HG03439 (cell line): ENCODE results near the gene MYO7A.
"Not testable (repeated sequence)": the region's sequence is repeated elsewhere in the genome, so short reads cannot be mapped to it uniquely, and the experiment has no call there.

Experiments used
- ATAC-seq: cut with Tn5 transposase; IDR thresholded peaks from one replicate; pipeline ENCODE4 v1.9.1; 2021; ENCODE audit warnings: mild to moderate bottlenecking, moderate library complexity; ENCODE audit not compliant: unreplicated experiment

The MYO7A gene

DNA sequence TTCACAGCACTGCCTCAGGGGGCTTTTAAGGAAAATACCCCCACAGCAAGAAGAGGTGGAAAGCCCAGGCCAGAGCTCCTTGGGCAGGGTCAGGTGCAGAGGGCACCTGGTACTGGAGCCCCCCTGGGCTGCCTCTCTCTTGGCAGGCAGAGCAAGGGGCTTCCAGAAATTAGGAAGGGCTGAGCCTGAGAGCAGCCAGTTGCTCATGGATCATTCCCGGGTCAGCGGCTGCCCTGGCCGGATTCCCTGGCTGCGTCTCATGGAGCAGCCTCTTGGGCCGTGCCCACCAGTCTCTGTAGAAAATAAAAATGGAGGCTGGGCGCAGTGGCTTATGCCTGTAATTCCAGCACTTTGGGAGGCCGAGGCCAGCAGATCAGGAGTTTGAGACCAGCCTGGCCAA is 35.7 kb upstream of the MYO7A start:
- ATAC-seq: no peak

DNA sequence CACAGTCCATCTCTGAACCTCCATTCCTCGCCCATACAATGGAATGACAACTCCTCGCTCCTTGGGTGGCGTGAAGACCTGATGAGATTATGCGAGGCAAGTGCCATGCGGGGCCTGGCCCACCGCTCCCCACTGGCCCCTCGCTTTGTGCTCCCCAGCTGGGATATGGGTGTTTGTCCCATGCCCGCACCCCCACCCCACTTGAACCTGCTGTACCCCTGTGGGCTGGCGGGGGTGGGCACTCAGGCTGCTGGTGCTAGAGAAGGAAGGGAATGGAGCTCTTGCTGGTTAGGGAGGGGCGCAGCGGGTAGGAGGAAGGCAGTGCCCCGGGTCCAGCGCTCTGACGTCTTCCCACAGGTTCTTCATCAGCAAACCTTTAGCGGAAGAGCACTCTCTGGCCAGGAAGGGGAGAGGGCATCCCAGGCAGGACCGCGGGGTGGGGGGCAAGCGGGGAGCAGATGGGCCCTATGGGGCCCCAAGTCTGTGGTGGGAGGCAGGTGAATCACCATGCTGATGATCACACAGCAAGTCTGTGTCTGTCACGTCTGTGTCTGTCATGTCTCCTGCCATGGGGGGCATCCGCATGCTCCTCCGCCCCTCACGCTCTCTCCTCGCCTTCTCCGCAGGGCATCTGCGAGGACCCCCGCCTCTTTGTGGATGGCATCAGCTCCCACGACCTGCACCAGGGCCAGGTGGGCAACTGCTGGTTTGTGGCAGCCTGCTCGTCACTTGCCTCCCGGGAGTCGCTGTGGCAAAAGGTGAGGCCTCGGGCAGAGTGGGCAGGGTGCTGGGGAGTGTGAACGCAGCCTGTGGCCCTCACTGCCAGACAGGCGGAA is 34.8 kb upstream of the MYO7A start:
- no peak for ATAC-seq

DNA sequence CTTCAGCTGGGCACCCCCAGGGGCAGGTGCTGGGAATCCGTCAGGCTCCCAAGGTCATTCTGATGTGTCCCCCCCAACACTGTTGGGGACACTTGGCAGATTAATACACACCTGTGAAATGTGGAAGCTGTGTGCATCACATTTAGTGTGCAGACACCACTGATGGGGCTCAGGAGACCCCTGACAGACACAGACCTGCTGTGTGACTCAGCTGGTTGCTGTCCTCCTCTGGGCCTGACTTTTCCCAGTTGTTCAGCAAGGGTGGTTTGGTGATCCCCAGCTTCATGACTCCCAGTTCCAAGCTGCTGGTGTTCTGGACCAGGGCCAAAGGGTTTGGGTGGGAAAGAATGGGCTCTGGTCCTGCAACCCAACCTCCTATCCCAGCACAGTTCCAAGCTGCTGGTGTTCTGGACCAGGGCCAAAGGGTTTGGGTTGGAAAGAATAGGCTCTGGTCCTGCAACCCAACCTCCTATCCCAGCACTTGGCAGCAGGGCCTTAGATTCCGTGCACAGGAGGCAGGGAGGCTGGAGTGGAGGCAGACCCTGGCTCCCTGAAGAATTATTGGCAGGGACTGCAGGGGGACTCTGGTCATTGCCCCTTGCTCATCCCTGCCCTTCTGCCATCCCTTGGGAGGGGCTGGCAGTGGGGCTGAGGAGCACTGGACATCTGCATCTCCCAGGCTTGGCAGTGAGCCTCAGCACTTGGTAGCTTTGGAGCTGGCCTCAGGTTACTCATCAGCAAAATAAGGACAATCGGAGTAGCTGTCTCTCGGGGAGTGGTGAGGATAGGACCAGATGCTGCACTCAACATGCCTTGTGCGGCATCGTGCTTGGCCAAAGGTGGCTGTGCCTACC is 33.8 kb upstream of the MYO7A start:
- no peak for ATAC-seq

DNA sequence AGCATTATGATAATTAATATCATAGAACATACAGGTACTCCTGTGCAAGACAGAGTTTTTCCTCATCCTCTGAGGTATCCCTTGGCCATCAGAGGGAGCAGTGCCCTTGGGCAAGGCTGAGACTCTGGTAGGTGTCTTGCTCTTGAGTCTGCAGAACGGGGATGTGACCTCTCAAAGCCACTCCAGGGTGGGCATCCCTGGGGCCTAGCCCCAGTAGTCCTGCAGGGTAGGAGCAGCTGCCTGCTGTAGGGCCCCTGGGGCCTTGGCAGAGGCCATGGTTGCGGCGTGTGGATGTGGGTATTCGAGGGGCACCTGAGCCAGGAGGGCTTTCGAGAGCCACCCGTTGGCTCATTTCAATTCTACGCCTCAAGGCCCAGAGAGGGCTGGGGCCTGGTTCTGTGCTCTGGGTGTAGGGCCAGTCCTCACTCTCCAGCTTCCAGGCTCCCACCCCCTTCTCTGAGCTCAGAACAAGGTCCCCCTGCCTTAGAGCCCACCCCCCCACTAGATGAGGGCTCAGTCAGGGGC is 33.1 kb upstream of the MYO7A start:
- no peak for ATAC-seq

DNA sequence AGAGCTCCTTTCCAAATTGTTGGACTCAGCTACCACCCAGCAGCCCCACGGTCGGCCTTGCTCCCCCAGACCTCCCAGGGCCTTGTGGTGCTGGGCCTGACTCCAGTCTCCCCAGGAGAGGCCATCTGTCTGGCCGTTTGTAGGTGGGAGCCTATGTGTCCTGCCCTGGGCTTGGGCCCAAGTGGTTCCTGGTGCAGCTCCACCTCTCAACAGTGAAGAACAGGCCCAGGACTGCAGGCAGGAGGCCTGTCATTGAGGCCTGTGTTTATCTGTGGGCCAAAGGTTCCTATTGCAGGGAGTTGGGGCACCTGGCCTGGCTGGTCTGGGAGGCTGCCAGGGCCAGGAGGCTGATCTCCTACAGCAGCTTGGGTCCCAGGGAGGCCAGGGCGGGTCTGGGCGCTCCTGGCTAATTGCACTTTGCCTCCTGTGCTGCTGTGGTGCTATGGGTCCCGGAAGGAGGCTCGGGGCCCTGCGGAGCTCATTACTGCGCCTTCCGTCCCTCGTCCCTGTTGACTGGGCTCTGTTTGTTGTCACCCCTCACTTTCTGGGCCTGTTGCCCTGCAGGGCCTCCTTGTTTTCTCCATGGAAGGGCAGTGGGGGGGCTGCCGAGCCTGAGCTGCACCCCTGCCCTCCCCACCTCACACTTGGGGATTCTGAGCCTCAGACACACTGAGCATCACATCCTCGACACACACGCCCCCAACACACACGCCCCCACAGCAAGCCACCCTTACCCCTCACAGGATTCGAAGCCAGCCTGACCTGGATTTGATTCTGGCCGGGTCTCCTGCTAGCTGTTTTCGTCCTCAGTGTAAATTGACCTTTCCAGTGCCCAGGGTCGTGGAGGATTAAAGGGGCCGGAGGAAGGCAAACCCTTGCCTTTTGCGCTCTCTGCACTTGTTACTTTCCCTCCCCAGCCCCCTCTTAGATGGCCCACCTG is 32.2 kb upstream of the MYO7A start:
- ATAC-seq: no peak

DNA sequence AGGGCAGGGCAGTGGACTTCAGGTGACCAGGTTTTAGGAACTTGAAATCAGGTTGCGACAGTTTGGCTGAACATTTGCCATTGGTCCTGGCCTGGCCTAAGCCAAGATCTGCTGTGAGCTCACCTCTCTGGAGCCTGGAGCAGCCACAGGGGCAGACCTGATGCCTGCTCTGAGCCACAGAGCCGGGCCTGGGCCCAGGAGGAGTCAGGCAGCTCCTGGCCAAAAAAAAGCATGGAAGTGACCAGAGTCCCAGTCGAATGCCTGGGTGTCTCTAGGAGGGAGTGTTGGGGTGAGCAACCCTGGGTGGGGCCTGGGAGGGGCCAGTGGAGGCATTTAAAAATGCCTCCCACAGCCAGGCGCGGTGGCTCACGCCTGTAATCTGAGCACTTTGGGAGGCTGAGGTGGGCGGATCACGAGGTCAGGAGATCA is 31.4 kb upstream of the MYO7A start:
- ATAC-seq: no peak

DNA sequence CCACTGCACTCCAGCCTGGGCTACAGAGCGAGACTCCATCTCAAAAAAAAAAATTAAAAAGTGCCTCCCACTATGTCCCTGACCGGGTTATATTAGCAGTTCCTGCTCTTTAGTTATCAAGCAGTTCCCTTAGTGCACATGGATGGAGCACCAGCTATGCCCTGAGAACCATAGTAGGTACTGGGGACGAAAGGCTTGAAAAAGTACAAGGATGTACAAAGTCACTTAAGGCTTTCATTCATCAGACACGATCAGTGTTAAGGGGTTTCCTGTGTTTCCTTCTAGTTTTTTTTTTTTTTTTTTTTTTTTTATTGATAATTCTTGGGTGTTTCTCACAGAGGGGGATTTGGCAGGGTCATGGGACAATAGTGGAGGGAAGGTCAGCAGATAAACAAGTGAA is 30.9 kb upstream of the MYO7A start:
- ATAC-seq: not testable (repeated sequence)

DNA sequence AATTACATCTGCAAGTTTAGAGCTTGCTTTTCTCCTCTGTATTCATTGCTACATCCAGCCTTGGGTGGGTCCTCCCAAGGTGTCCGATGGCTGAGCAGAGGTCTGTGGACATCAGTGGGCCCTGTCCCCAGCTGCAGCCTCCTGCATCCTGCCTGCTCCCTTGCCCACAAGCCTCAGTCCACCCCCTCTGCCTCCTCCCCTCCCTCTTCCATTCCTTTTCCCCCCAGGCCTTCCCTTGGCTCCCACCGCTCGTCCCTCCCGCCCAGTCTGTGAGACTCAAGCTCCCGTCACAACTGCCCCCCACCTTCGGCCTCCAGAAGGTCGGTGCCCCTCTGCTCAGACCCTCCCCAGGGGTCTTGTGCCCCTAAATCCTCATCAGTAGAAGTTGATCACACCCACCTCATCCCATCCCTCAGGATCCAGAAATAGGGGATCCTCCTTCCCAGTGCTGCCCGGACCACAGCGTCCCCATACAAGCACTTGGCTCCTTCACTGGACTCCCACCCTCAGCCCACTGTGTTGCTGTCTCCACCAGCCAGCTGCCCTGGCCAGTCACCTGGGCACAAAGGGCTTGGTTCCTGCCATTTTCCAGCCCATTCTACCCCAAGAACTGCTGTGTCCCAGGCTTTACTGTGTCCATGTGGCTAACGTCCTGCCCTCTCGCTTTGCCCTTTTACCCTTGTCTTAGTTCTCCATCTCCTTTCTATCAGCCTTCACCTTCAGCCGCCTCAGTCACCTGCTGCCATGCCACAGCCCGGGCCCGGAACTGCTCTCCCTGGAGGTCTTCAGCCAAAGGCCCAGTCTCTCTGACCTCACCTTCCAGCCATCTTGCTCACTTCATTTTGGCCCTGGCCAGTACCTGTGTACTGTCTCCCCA is 27.6 kb upstream of the MYO7A start:
- no peak for ATAC-seq

DNA sequence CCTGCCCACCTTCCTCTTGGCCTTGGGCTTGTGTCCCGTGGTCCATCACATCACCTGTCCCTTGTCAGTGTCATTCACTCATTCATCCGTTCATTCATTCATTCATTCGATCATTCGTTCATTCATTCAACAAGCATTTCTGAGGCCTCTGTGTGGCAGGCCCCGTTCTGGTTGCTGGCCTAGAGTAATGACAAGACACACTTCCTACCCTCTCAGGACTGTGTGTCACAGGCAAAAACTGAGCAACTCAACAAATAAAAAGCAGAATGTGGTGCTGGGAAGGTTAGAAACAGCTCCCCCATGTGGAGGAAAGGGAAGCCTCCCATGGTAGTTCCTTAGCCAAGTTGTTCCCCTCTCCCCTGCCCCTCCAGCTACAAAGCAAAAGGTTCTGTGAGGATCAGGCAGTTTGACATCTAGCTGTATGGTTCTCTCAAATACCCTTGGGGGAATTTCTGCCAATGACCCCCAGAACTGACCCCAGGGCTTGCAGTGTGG is 27.0 kb upstream of the MYO7A start:
- no peak for ATAC-seq

DNA sequence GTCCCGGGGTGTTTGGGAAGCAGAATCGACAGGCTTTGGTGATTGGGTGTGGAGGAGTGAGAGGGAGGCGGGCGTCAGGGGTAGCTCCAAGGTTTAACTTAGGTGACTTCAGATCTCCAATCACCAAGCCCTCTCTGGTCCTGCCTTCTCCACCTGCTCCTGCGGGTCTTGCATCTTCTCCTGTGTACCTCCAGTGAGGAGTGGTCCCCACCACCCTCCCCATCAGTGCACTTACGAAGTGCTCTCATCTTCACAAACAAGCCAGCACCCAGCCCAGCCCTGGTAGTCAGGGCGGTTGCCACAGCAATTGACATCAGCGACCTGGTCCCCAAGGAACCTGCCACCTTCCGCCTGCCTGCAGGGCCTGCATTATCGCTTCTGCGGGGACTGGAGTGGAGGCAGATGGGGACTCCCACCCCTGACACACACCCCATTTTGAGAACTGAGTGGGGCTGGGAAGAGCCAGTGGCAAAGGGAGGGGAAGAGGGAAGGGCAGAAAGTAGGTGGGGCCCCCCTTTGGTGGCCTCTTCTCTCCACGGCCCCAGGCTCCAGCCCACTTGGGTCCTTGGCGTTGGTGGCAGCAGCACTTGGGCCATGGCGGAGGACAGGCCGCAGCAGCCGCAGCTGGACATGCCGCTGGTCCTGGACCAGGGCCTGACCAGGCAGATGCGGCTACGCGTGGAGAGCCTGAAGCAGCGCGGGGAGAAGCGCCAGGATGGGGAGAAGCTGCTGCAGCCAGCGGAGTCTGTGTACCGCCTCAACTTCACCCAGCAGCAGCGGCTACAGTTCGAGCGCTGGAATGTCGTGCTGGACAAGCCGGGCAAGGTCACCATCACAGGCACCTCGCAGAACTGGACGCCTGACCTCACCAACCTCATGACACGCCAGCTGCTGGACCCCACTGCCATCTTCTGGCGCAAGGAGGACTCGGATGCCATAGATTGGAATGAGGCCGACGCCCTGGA is 25.5 kb upstream of the MYO7A start, which contains the start of gene OMP:
OMP (plus strand) TSS at position 595 of the 965 bp plus-strand sequence; CDS start at position 595, 0 bp downstream.
- no peak for ATAC-seq

DNA sequence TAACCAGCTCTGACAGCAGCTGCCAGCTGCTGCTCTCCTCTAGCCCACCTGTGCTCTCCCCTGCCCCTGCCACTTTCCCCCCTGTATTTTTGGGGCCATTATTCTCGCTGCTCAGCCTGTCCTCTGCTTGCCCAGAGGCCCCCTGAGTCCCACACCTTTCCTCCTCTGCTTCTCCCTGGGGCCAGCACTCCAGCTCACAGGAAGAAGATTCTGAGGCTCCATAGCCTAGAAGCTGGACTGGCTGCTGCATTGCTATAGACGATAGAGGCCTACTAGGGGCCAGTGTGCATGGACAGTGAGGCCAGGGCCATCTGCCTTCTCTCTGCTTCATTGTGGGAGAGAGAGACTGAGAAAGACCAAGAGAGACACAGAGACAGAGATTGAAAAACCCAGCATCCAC is 24.7 kb upstream of the MYO7A start:
- ATAC-seq: no peak

DNA sequence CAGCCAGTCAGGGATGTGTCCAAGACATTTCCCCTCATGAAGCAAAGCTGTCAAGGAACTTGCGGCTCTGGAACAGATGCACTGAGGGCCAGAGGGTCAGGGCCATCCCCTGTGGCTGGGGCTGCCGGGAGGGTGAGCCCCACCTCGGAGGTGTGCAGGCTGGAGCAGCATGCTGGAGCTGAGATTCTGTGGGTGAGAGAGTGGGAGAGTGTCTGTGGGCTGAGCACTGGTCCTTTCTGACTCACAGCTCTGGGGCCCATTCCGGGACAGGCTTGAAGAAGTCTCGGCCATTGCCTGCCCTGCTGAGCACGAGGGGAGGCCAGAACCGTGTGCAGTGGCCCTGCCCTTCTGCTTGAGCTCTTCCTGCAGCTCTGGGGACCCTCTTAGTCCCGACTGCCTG is 23.3 kb upstream of the MYO7A start:
- ATAC-seq: no peak

DNA sequence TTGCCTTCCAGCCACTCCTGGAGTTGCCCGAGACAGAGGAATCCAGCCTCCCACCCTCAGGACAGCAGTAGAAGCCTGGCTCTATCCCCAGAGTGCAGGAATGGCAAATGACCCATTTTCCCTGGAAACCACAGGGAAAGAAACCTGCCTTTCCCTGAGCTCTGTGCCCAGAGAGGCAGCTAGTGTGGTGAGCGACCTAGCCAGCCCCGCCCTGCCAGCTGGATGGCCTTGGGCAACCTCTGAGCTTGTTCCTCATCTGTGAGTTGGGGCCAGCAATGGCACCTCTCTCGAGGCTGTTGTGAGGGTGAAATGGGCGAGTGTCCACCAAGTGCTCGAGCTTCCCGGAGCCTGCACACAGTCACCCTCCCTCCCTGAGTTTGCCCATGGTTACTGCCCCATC is 21.7 kb upstream of the MYO7A start:
- no peak for ATAC-seq

DNA sequence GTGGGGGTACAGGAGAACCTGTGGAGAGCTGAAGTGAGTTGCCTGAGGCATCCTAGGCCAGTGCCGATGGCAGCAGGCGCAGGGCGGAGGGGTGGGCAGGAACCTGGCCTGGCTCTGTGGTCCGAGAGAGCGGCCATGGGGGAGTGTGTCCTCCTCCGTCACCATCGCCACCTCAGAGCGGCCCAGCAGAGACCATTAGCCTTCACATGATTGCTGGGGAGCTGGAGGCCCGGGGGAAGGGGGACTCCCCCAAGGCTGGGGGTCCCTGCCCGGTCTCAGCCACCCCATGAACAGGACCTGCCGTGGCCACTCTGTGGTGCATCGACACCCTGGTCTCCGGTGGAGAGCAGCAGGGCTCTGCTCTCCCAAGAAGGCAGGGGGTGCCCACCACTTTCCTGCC is 21.3 kb upstream of the MYO7A start:
- no peak for ATAC-seq

DNA sequence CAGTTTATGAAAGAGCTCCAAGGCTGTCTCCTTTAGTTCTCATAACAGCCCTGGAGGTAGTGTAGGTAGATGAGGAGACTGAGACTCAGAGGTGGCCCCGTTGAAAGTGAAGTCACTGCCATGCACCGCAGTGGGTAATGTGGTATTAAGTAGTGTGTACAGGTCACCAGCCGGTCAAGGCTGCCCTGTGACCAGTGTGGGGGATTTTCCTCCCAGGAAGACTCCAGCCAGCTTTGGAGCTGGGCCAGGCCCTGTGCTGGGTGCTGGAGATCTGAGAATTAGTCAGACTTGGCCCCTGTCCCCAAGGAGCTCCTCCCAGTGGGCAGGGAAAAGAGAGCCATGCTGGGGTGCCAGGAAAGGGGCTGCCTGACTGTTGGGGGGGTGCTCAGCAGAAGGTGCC is 20.1 kb upstream of the MYO7A start:
- ATAC-seq: no peak

DNA sequence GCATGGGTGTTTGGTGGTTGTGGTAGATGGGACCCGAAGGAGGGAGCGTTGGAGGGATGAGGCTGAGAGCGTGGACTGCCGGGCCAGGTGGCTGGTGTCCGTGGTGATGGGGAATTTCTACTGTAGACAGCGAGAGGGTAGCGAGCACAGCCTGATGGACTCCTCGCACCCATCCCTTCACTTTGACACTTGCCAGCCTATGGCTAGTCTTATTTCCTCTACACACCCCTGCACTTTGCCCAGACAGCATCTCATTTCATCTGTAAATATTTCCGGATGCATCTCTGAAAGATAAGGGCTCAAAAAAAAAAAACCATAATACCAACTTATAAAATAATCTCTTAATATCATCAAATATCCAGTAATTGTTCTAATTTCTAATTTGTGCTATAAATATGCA is 19.6 kb upstream of the MYO7A start:
- no peak for ATAC-seq

DNA sequence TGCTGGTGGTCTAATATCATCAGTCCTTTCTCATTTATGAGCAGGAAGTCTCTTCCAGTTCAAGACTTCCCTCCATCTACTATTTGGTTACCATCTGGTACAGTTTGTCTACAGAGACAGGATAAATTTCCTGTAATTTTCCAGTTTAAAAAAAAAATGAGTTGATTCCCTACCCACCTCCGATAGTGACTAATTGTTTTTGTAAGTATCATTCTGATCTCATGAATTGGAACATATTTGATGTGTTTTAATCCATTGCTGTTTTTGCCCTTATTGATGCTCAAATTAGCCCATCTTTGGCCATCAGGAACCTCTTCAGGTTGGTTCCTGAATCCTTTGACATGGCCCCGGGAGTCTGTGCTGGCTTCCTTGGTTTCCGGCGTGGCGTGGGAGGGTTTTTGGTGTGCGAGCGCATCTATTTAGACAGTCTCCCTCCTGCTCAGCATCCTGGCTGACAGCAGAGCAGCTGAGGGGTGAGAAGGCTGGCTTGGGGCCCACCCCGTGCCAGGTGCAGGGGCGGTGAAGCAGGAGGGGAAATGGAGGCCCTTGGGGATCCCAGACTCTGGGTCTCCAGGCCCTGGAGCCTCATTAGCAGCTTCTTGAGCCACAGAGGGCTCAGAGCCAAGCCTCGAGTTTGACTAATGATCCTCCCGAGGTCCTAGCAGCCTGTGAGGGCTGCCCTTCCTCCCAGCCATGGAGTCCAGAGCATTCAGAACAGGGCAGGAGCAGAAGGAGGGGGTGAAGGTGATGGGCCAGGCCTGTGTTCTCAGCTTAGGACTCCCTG is 18.6 kb upstream of the MYO7A start:
- no peak for ATAC-seq

DNA sequence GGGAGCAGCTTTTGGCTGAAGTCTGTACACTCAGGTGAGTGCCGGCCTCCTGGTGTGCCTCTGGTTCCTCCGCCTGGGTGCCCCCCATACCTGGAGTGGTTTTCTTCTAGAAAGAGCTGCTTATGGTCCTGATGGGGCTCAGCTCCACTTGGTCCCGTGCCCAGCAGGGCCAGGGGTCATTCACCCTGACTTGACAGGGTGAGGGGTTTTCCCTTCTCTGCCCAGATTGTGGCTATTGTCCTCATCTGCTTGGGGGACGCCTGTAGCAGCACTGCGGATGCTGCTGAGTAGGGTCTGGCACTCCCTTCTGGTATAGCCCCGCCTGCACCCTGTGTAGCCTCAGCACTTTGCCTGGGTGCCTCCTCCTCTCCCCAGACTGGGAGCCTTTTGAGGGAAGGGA is 17.2 kb upstream of the MYO7A start:
- no peak for ATAC-seq
